Panc1 (cell line): ENCODE data around the gene NTRK3. TPM values are rescaled to one million over a fixed set of nuclear protein-coding genes. Genes with fewer than 3 reads are reported as not detected.

Experiments used
- ATAC-seq: fragments of 200-7000 bp; cut with Tn5 transposase; 2 replicates; pipeline ENCODE4 v1.9.1; 2020; ENCODE audit warnings: mild to moderate bottlenecking, moderate library complexity
- BruUV-seq: library from RNA; stranded (reverse); fragments of 400-500 nt; replicated peaks from 2 replicates; lab custom pipeline; 2021; lab: Mats Ljungman, UMichigan
- CTCF ChIA-PET: fragments of 300-600 bp; sonication (Branson Sonifier 250); formaldehyde crosslinking; loops from one replicate; lab custom pipeline; 2022; ENCODE audit warnings: antibody characterized with exemption; lab: Charles Lee
- POLR2A ChIA-PET: fragments of 300-600 bp; sonication (Branson Sonifier 250); formaldehyde crosslinking; loops from one replicate; lab custom pipeline; 2022; ENCODE audit warnings: antibody characterized with exemption; lab: Charles Lee
- DNase-seq: peaks from one replicate; pipeline ENCODE4 v3.0.0-alpha.2; 2010; ENCODE audit warnings: low read depth, low spot score
- H3K27ac ChIP-seq: 2 replicates; pipeline ENCODE4 v1.5.1; 2011; ENCODE audit warnings: mild to moderate bottlenecking, low read length, inconsistent platforms
- H3K27me3 ChIP-seq: fragments of 200-500 bp; sonication (Bioruptor generic); 2 replicates; pipeline ENCODE4 v1.6.0; 2014; ENCODE audit warnings: low read length, inconsistent platforms; ENCODE audit not compliant: control insufficient read depth, insufficient read depth
- H3K36me3 ChIP-seq: fragments of 200-500 bp; sonication (Bioruptor generic); 2 replicates; pipeline ENCODE4 v1.5.1; 2014; ENCODE audit warnings: inconsistent platforms, mild to moderate bottlenecking, low read length, moderate library complexity; ENCODE audit not compliant: control insufficient read depth, insufficient read depth
- H3K4me1 ChIP-seq: 2 replicates; pipeline ENCODE4 v1.5.1; 2011; ENCODE audit warnings: inconsistent platforms, mild to moderate bottlenecking, low read length, moderate library complexity; ENCODE audit not compliant: control insufficient read depth, insufficient read depth
- H3K4me3 ChIP-seq, 2 experiments: 2 replicates each; pipeline ENCODE4 v1.5.1; 2011 to 2012; ENCODE audit warnings: low read depth in 2 of 2, low read length in 2 of 2, mild to moderate bottlenecking in 2 of 2, inconsistent platforms in 1 of 2, moderate library complexity in 1 of 2
- H3K9me3 ChIP-seq: fragments of 200-500 bp; sonication (Bioruptor generic); 2 replicates; pipeline ENCODE4 v1.5.1; 2014; ENCODE audit warnings: low read depth, mild to moderate bottlenecking, inconsistent platforms, low read length, moderate library complexity; ENCODE audit not compliant: control insufficient read depth, insufficient read depth
- CTCF ChIP-seq: fragments of 450-650 bp; IDR thresholded peaks from 2 replicates; pipeline ENCODE4 v1.5.1; 2017; ENCODE audit warnings: mild to moderate bottlenecking
- POLR2AphosphoS5 ChIP-seq: IDR thresholded peaks from 2 replicates; pipeline ENCODE4 v1.6.1; 2012; ENCODE audit warnings: mild to moderate bottlenecking, low read depth, low read length, moderate library complexity
- REST ChIP-seq, 2 experiments: IDR thresholded peaks; 2 replicates each; pipeline ENCODE4 v1.6.1; 2011 to 2012; ENCODE audit warnings: low read depth in 2 of 2, control low read depth in 1 of 2, low read length in 1 of 2, mild to moderate bottlenecking in 1 of 2, moderate library complexity in 1 of 2; ENCODE audit not compliant: insufficient read depth in 1 of 2
- SIN3A ChIP-seq: IDR thresholded peaks from 2 replicates; pipeline ENCODE4 v1.6.1; 2012; ENCODE audit warnings: low read depth, mild to moderate bottlenecking, low read length, moderate library complexity, borderline replicate concordance; ENCODE audit not compliant: insufficient read depth
- TCF7L2 ChIP-seq: IDR thresholded peaks from 2 replicates; pipeline ENCODE4 v1.6.1; 2011; ENCODE audit warnings: mild to moderate bottlenecking, low read depth, low read length, inconsistent platforms
- in situ Hi-C: cut with HindIII; loops from 2 replicates; pipeline ENCODE4 v1.10.0; 2016; ENCODE audit warnings: low sequenced_read_pairs, low pct_unique_long_range_greater_than_20kb
- intact Hi-C: fragments of 100-400 bp; cut with micrococcal nuclease; formaldehyde crosslinking; loops from one replicate; pipeline ENCODE4 v1.10.0; 2022; ENCODE audit not compliant: unreplicated experiment
- total RNA-seq: library from RNA; stranded (reverse); gene quantifications from one replicate; pipeline ENCODE4 v1.2.1, GENCODE V29; 2021; ENCODE audit not compliant: unreplicated experiment

Gene NTRK3
- total RNA-seq, 1 experiment from 2014 or later = not detected

- Histone ChIP-seq H3K4me3 (no peak overlapping the region), H3K9me3 (no peaks in the 10 kb centered on the region), H3K4me1 (no peaks in the 10 kb centered on the region), H3K27ac (no peak overlapping the region), H3K27me3 (no peaks in the 10 kb centered on the region), H3K36me3 (no peaks in the 10 kb centered on the region)
- in situ Hi-C loops (no loop called here), intact Hi-C loops (no loop called here)
- TF ChIP-seq SIN3A = no peak
- no peak for TF ChIP-seq POLR2AphosphoS5
- no peak for TF ChIP-seq CTCF
- ATAC-seq (no peak), DNase-seq (no peak)
- POLR2A ChIA-PET = no interaction called here
- no TSS peak for BruUV-seq
- CTCF ChIA-PET = no interaction called here
Measured at GRCh38 chr15:88080616-88081015, 175.9 kb downstream of the NTRK3 start.

- H3K9me3 ChIP-seq = no peaks in the 10 kb centered on the region
- H3K4me1 ChIP-seq = no peaks in the 10 kb centered on the region
- ChIA-PET CTCF (no interaction called here), POLR2A (no interaction called here)
- intact Hi-C loops = no loop called here
- no TSS peak for BruUV-seq
- ATAC-seq (no peak), DNase-seq (no peak)
- H3K27me3 ChIP-seq = no peaks in the 10 kb centered on the region
- in situ Hi-C loops = no loop called here
- TF ChIP-seq CTCF (no peak), TCF7L2 (no peak), POLR2AphosphoS5 (no peak), REST (IDR thresholded peaks at IDR 0.05; ENCODE audit: insufficient read depth in 1 of 2, low read depth in 2 of 2, low read length in 1 of 2) (no peak), SIN3A (no peak)
- no peak overlapping the region for H3K4me3 ChIP-seq
- no peaks in the 10 kb centered on the region for H3K36me3 ChIP-seq
- no peak overlapping the region for H3K27ac ChIP-seq
Measured at GRCh38 chr15:88077296-88078020, 179.1 kb downstream of the NTRK3 start.
